ENCODE results near the gene SERINC2.
"Not testable (repeated sequence)": the region's sequence is repeated elsewhere in the genome, so short reads cannot be mapped to it uniquely, and the experiment has no call there.

SERINC2 gene

DNA sequence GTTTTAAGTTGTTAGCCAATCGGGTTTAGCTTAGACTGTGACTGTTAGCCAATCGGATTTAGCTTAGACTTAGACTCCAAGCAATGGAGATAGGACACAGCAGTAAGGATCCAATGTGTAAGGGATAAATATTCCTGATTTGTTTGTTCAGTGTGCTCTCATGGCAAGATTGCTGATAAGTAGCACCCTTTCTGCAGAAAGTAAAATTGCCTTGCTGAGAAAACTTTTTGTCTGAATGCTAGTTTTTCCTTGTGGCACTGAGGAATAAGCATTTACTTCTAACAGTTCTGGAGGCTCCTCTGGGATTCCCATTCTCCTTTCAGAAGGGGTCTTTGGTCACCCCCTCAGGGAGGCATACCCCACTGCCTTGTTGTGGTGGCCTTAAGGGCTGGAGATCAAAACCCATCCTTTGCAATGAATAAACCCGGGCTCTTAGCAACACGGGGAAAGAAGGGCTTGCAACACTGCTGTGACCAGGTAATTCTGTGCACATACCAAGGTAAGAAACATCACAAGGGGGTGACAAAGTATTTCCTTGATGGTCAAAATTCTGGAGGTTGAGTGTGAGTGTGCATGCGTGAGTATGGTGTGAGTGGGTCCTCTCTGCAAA is 45.4 kb downstream of the SERINC2 start:
- no peak overlapping the region for H3K4me3 ChIP-seq (ENCODE audit: low read depth, low read length)
- H3K36me3 ChIP-seq, result no peaks in the 10 kb centered on the region
- DNase-seq, result no peak
- no peaks in the 10 kb centered on the region; the same call in 1 of the 2 replicates for H3K27me3 ChIP-seq
- no peaks in the 10 kb centered on the region for H3K4me1 ChIP-seq
- no peaks in the 10 kb centered on the region for H3K9me3 ChIP-seq
- TF ChIP-seq, protein P1, sequence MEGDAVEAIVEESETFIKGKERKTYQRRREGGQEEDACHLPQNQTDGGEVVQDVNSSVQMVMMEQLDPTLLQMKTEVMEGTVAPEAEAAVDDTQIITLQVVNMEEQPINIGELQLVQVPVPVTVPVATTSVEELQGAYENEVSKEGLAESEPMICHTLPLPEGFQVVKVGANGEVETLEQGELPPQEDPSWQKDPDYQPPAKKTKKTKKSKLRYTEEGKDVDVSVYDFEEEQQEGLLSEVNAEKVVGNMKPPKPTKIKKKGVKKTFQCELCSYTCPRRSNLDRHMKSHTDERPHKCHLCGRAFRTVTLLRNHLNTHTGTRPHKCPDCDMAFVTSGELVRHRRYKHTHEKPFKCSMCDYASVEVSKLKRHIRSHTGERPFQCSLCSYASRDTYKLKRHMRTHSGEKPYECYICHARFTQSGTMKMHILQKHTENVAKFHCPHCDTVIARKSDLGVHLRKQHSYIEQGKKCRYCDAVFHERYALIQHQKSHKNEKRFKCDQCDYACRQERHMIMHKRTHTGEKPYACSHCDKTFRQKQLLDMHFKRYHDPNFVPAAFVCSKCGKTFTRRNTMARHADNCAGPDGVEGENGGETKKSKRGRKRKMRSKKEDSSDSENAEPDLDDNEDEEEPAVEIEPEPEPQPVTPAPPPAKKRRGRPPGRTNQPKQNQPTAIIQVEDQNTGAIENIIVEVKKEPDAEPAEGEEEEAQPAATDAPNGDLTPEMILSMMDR (IDR thresholded peaks at IDR 0.05; ENCODE audit: low read depth, low read length), result no peak

DNA sequence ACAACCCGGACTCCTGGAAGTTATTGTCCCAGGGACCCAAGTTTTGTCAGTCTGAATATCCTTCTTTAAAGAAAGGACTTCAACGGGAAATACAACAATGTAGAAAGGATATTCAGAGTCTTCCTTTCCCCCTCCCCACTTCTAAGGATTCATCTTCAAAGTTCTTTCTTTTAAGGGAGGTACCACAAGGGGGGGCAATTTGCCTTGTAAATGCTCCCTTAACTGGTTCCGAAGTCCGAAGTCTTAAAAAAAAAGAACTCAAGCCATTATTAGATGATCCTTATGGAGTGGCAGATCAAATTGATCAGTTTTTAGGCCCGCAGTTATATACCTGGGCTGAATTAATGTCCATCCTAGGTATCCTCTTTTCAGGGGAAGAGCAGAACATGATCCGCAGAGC is 47.0 kb downstream of the SERINC2 start:
- Histone ChIP-seq H3K9me3 (no peaks in the 10 kb centered on the region), H3K27me3 (no peaks in the 10 kb centered on the region; the same call in 1 of the 2 replicates), H3K4me3 (ENCODE audit: low read depth, low read length) (no peak overlapping the region), H3K36me3 (no peaks in the 10 kb centered on the region), H3K4me1 (no peaks in the 10 kb centered on the region)
- no peak for DNase-seq
- TF ChIP-seq, protein P1 (IDR thresholded peaks at IDR 0.05; ENCODE audit: low read depth, low read length), result peak; percentile 43

DNA sequence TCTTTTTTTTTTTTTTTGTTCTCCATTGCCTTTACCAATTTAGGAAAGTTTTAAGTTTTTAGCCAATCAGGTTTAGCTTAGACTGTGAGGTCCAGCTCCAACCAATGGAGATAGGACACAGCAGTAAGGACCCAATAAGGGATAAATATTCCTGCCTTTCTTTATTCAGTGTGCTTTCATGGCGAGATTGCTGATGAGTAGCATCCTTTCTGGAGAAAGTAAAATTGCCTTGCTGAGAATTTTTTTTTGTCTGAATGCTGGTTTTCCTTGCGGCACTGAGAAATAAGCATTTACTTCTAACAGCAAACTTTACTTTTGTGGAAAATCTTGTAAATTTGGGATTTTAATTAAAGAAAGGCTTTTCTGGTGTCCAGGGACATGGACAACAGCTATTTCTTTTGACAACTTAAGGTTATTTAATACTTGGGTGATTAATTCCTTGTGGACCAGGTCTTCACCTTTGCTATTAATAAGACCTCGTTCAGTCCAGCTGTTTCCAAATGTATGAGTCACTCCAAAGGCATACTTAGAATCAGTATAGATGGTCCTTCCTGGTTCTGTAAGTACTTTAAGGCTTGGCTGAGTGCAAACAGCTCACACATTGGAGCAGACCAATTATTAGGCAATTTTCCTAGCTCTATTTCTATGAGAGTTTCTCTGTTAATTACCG is 54.1 kb downstream of the SERINC2 start:
- no peaks in the 10 kb centered on the region for H3K27me3 ChIP-seq
- no peak for DNase-seq
- H3K4me3 ChIP-seq (ENCODE audit: low read depth, low read length), result no peak overlapping the region
- no peaks in the 10 kb centered on the region for H3K36me3 ChIP-seq
- no peaks in the 10 kb centered on the region for H3K9me3 ChIP-seq
- no peaks in the 10 kb centered on the region for H3K4me1 ChIP-seq
- TF ChIP-seq, protein P1 (IDR thresholded peaks at IDR 0.05; ENCODE audit: low read depth, low read length), result no peak

DNA sequence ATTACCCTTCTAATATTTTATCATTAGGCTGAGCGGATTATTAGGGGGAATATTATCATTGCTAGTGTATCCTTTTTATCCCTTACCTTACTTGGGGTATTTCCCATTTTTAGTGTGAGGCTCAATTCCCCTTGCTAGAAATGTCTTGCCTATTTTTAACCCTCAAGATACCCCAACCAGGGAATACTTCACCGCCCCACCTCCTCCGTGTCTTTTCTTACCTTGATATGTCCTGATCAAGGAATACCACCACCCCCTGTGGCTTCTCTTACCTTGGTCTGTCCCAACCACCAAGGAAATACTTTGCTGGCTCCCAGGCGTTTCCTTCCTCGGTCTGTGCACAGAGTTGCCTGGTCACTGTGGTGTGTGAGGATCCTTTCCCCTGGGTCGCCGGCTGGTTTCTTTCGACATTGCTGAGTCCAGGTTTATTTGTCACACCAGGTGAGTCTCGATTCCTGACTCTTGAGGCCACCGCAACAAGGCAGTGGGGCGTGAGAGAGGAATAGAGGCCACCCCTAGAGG is 57.8 kb downstream of the SERINC2 start:
- Histone ChIP-seq H3K27me3 (no peaks in the 10 kb centered on the region), H3K36me3 (no peaks in the 10 kb centered on the region), H3K4me1 (no peaks in the 10 kb centered on the region), H3K4me3 (ENCODE audit: low read depth, low read length) (no peak overlapping the region), H3K9me3 (no peaks in the 10 kb centered on the region)
- no peak for DNase-seq
- TF ChIP-seq, protein P1 (IDR thresholded peaks at IDR 0.05; ENCODE audit: low read depth, low read length), result no peak

- not testable (repeated sequence) for H3K36me3 ChIP-seq; DNase-seq; H3K4me1 ChIP-seq; H3K9me3 ChIP-seq; H3K4me3 ChIP-seq (ENCODE audit: low read depth, low read length); H3K27me3 ChIP-seq
Observed at GRCh38 chr1:31471452-31472313, 58.7 kb downstream of the SERINC2 start.

- H3K4me3 ChIP-seq (ENCODE audit: low read depth, low read length); H3K9me3 ChIP-seq; H3K36me3 ChIP-seq; DNase-seq; H3K27me3 ChIP-seq; H3K4me1 ChIP-seq: not testable (repeated sequence)
Observed at GRCh38 chr1:31472314-31472651, 59.3 kb downstream of the SERINC2 start.

GRCh38 chr1:31472673-31473072 is 59.7 kb downstream of the SERINC2 start:
- not testable (repeated sequence) for H3K4me1 ChIP-seq, DNase-seq

GRCh38 chr1:31473508-31473907 is 60.5 kb downstream of the SERINC2 start:
- not testable (repeated sequence) for H3K36me3 ChIP-seq; H3K4me1 ChIP-seq; H3K9me3 ChIP-seq; DNase-seq; H3K27me3 ChIP-seq; H3K4me3 ChIP-seq (ENCODE audit: low read depth, low read length)

More at GRCh38 chr1:31472673-31473072, 59.7 kb downstream of the SERINC2 start:
- H3K36me3 ChIP-seq; H3K9me3 ChIP-seq; H3K27me3 ChIP-seq; H3K4me3 ChIP-seq (ENCODE audit: low read depth, low read length): not testable (repeated sequence)

DNA sequence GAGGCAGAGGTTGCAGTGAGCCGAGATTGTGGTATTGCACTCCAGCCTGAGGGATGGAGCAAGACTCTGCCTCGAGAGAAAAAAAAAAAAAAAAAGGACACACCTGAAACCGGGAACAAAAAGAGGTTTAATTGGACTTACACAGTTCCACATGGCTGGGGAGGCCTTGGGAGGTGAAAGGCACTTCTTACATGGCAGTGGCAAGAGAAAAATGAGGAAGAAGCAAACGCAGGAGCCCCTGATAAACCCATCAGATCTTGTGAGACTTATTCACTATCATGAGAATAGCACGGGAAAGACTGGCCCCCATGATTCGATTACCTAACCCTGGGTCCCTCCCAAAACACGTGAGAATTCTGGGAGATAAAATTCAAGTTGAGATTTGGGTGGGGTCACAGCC is 61.6 kb downstream of the SERINC2 start:
- not testable (repeated sequence) for H3K4me3 ChIP-seq (ENCODE audit: low read depth, low read length); DNase-seq; H3K27me3 ChIP-seq; H3K4me1 ChIP-seq; H3K9me3 ChIP-seq; H3K36me3 ChIP-seq
